Measurements from ENCODE around the gene N4BP2.

- TF ChIP-seq CTCF (IDR thresholded peaks at IDR 0.05; ENCODE audit: low read length), result no peak
- TF ChIP-seq EZH2 (IDR thresholded peaks at IDR 0.05; ENCODE audit: borderline replicate concordance, low read length), result no peak
Measured at GRCh38 chr4:40157436-40157835, 100.8 kb downstream of the N4BP2 start.

Measured in OCI-LY1 (cell line).